Neural cell (in vitro differentiated cells): ENCODE results near the gene TRMT5. TPM values are rescaled to one million over a fixed set of nuclear protein-coding genes. Genes with fewer than 3 reads are reported as not detected.

Source experiments
- H2AFZ ChIP-seq: fragments of 200-600, 300-800 bp; sonication (generic), shearing (Covaris generic); 2 replicates; pipeline ENCODE4 v1.6.0; 2014; ENCODE audit warnings: low read depth, mild to moderate bottlenecking, antibody characterized with exemption, low read length, moderate library complexity
- H3F3A ChIP-seq: fragments of 200-600 bp; shearing (Covaris generic); 2 replicates; pipeline ENCODE4 v1.6.1; 2016; ENCODE audit warnings: mild to moderate bottlenecking, moderate library complexity, mixed read lengths, antibody characterized with exemption, low read length; ENCODE audit not compliant: insufficient read depth, poor library complexity, severe bottlenecking
- H3K27ac ChIP-seq: fragments of 200-600, 300-800 bp; sonication (generic), shearing (Covaris generic); 2 replicates; pipeline ENCODE4 v1.5.1; 2014; ENCODE audit warnings: mild to moderate bottlenecking, low read length, moderate library complexity
- H3K27me3 ChIP-seq: fragments of 300-800, 200-600 bp; sonication (generic), shearing (Covaris generic); 2 replicates; pipeline ENCODE4 v1.6.0; 2014; ENCODE audit warnings: mild to moderate bottlenecking, low read depth, low read length, moderate library complexity; ENCODE audit not compliant: insufficient read depth
- H3K36me3 ChIP-seq: fragments of 300-800, 200-600 bp; sonication (generic), shearing (Covaris generic); 2 replicates; pipeline ENCODE4 v1.5.1; 2014; ENCODE audit warnings: mild to moderate bottlenecking, antibody characterized with exemption, low read length, moderate library complexity; ENCODE audit not compliant: insufficient read depth
- H3K4me2 ChIP-seq: fragments of 300-800, 200-600 bp; sonication (generic), shearing (Covaris generic); 2 replicates; pipeline ENCODE4 v1.6.0; 2014; ENCODE audit warnings: mild to moderate bottlenecking, low read length
- H3K4me3 ChIP-seq: fragments of 300-800, 200-600 bp; sonication (generic), shearing (Covaris generic); 2 replicates; pipeline ENCODE4 v1.5.1; 2014; ENCODE audit warnings: mild to moderate bottlenecking, low read length, moderate library complexity
- H3K79me2 ChIP-seq: fragments of 200-600 bp; shearing (Covaris generic); replicated peaks from 2 replicates; pipeline ENCODE4 v1.6.0; 2014; ENCODE audit warnings: mild to moderate bottlenecking, low read length, moderate library complexity; ENCODE audit not compliant: insufficient read depth
- H3K9ac ChIP-seq: fragments of 300-800, 200-600 bp; sonication (generic), shearing (Covaris generic); 2 replicates; pipeline ENCODE4 v1.6.1; 2016; ENCODE audit warnings: mild to moderate bottlenecking, low read length, mixed read lengths
- H3K9me2 ChIP-seq: fragments of 200-600 bp; shearing (Covaris generic); 2 replicates; pipeline ENCODE4 v1.6.1; 2016; ENCODE audit warnings: mild to moderate bottlenecking, low read length, mixed read lengths; ENCODE audit not compliant: insufficient read depth
- H3K9me3 ChIP-seq: fragments of 200-600, 300-800 bp; sonication (generic), shearing (Covaris generic); 2 replicates; pipeline ENCODE4 v1.6.1; 2016; ENCODE audit warnings: mild to moderate bottlenecking, mixed run types, low read length, moderate library complexity, mixed read lengths
- H4K20me1 ChIP-seq: fragments of 200-600 bp; shearing (Covaris generic); 2 replicates; pipeline ENCODE4 v1.6.1; 2016; ENCODE audit warnings: mild to moderate bottlenecking, mixed run types; ENCODE audit not compliant: insufficient read depth
- CTCF ChIP-seq: fragments of 450-650 bp; IDR thresholded peaks from 2 replicates; pipeline ENCODE4 v1.5.1; 2014; ENCODE audit warnings: antibody characterized with exemption, mild to moderate bottlenecking, moderate library complexity; ENCODE audit not compliant: poor library complexity, severe bottlenecking
- EP300 ChIP-seq: fragments of 450-650 bp; conservative IDR thresholded peaks from 2 replicates; pipeline ENCODE4 v1.6.1; 2014; ENCODE audit warnings: antibody characterized with exemption, mild to moderate bottlenecking, moderate library complexity; ENCODE audit not compliant: poor library complexity, severe bottlenecking
- EZH2 ChIP-seq: fragments of 200-600, 300-800 bp; shearing (Covaris generic), sonication (generic); IDR thresholded peaks from 2 replicates; pipeline ENCODE4 v1.6.1; 2014; ENCODE audit warnings: antibody characterized with exemption, low read length, borderline replicate concordance, mild to moderate bottlenecking; ENCODE audit not compliant: insufficient read depth, poor library complexity, severe bottlenecking
- MXI1 ChIP-seq: fragments of 450-650 bp; conservative IDR thresholded peaks from 2 replicates; pipeline ENCODE4 v1.6.1; 2014; ENCODE audit warnings: antibody characterized with exemption, mild to moderate bottlenecking; ENCODE audit not compliant: poor library complexity, severe bottlenecking
- POLR2AphosphoS5 ChIP-seq: IDR thresholded peaks from 2 replicates; pipeline ENCODE4 v1.6.1; 2012
- RAD21 ChIP-seq: fragments of 450-650 bp; conservative IDR thresholded peaks from 2 replicates; pipeline ENCODE4 v1.6.1; 2014; ENCODE audit warnings: antibody characterized with exemption, mild to moderate bottlenecking, moderate library complexity
- REST ChIP-seq: IDR thresholded peaks from 2 replicates; pipeline ENCODE4 v1.6.1; 2012; ENCODE audit warnings: borderline replicate concordance
- SMC3 ChIP-seq: fragments of 450-650 bp; conservative IDR thresholded peaks from 2 replicates; pipeline ENCODE4 v1.6.1; 2014; ENCODE audit warnings: antibody characterized with exemption, mild to moderate bottlenecking, moderate library complexity; ENCODE audit not compliant: poor library complexity
- TAF1 ChIP-seq: IDR thresholded peaks from 2 replicates; pipeline ENCODE4 v1.6.1; 2012; ENCODE audit warnings: low read depth
- polyA plus RNA-seq: library from polyadenylated mRNA; depleted of rRNA; stranded (reverse); fragments of >200 nt; gene quantifications from 2 replicates; pipeline ENCODE4 v1.2.3, GENCODE V29; 2014

TRMT5 gene
- polyA plus RNA-seq, 1 donor from 2014 or later = 7.6 TPM

- H4K20me1 ChIP-seq = no peaks in the 10 kb centered on the region
- no peaks in the 10 kb centered on the region for H3K79me2 ChIP-seq
- no peaks in the 10 kb centered on the region for H3K9me2 ChIP-seq
- no peaks in the 10 kb centered on the region for H3F3A ChIP-seq
- H3K9me3 ChIP-seq = no peaks in the 10 kb centered on the region
- H3K4me3 ChIP-seq = no peak overlapping the region
- no peaks in the 10 kb centered on the region for H3K27me3 ChIP-seq
- H3K36me3 ChIP-seq = no peaks in the 10 kb centered on the region
- H2AFZ ChIP-seq = no peak overlapping the region
- no peak overlapping the region for H3K4me2 ChIP-seq
- H3K9ac ChIP-seq = no peak overlapping the region
- TF ChIP-seq MXI1 = no peak
- TF ChIP-seq EP300 = no peak
- TF ChIP-seq POLR2AphosphoS5 = no peak
- TF ChIP-seq RAD21 = no peak
- TF ChIP-seq SMC3 = no peak
- TF ChIP-seq TAF1 = no peak
- no peak for TF ChIP-seq REST
- no peak for TF ChIP-seq EZH2
- TF ChIP-seq CTCF = no peak
- H3K27ac ChIP-seq = no peak overlapping the region
These were observed 34.9 kb downstream of the TRMT5 start for GRCh38 chr14:60945984-60946383.

DNA sequence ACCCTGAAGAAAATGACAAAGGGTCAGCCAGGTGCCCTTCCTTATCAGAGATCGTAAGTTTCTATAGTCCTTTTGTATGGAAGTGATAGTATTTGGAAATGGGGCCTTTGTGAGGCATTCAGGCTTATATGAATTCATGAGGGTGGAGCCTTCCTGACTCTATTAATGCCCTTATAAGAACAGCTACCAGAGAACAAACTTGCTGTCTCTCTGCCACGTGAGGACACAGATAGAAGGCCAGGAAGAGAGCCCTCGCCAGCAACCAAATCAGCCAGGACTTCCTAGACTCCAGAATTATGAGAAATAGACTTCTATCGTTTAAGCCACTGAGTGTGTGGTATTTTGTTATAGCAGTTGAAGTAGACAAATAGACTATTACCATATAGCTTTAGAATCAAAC lies 36.7 kb downstream of the TRMT5 start:
- Histone ChIP-seq H4K20me1 (no peaks in the 10 kb centered on the region), H3K9me3 (no peaks in the 10 kb centered on the region), H3K4me2 (no peak overlapping the region), H3K36me3 (no peaks in the 10 kb centered on the region), H2AFZ (no peak overlapping the region), H3K27me3 (no peaks in the 10 kb centered on the region), H3K9ac (no peak overlapping the region), H3K9me2 (no peaks in the 10 kb centered on the region), H3K27ac (no peak overlapping the region), H3F3A (no peaks in the 10 kb centered on the region), H3K4me3 (no peak overlapping the region), H3K79me2 (no peaks in the 10 kb centered on the region)
- TF ChIP-seq MXI1 (no peak), CTCF (no peak), POLR2AphosphoS5 (no peak), REST (no peak), SMC3 (no peak), EP300 (no peak), EZH2 (no peak), RAD21 (no peak), TAF1 (no peak)
